Measurements from ENCODE around the gene SPAG6. TPM values are rescaled to one million over a fixed set of nuclear protein-coding genes. Genes with fewer than 3 reads are reported as not detected.

The SPAG6 gene
- total and polyA plus RNA-seq, 4 donors = 0.23 TPM; not detected in 3

DNA sequence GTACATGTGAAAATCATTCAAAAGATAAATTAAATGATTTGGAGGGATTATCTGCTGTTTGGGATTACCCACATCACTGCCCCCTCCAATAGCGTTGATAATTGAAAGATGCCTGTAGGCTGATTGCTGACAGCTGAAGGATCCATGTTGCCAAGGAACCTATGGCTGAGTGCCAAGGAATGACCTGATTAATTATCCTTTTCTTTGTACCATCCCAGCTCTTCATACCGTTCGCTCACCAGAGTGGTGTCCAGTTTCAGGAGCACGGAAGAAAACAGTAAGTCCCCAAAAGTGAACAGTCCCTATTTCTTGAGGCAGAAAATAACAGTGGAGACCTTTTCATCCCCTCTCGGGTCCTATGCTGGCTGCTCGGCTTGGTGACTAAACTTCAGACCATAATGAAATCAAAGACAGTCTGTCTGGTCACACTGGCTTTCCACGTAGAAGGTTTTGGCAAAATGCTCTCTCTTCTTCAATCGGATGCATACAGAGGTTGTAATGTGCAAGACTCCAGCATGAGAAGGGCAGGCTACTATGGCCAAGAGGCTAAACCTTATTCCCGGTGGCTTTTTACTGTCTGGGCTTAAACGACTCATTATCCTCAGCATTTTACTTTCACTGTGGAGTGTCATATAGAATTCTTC is 108.8 kb downstream of the SPAG6 start:
- H3K4me3 ChIP-seq (ENCODE audit: low read depth in 1 of 3, low read length in 3 of 3) = no peak overlapping the region
- WGBS = 88% methylated on average over 10 of the region's 10 CpGs

DNA sequence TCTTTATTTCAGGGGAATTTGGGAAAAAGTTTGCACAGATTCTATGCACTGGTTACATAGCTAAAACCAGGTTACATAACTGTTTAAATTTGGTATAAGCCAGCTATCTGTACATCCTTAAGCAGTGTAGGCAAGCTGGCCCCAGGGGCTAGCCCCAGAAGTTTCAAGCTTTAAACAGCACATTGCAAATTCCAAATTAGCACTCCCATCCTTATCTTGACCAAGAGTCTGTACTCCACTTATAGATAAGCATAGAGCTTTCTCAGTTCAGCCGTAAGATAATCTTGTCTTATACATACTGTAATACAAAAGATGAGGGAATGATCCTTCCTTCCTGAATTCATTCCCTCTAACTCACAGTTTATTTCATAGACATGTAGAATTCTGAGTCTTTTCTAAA is 109.3 kb downstream of the SPAG6 start:
- Histone ChIP-seq H3K4me3 (ENCODE audit: low read depth in 1 of 3, low read length in 3 of 3) (no peak overlapping the region), H3K9ac (ENCODE audit: low read depth in 1 of 2, low read length in 2 of 2) (no peak overlapping the region), H3K27me3 (ENCODE audit: control insufficient read depth in 4 of 4, insufficient read depth in 4 of 4, low read length in 3 of 4) (no peaks in the 10 kb centered on the region), H3K4me1 (ENCODE audit: control insufficient read depth in 4 of 4, insufficient read depth in 4 of 4, low read length in 3 of 4) (no peaks in the 10 kb centered on the region), H3K36me3 (ENCODE audit: control insufficient read depth in 4 of 4, insufficient read depth in 3 of 4, low read depth in 1 of 4, low read length in 3 of 4) (no peaks in the 10 kb centered on the region), H3K27ac (ENCODE audit: low read depth in 1 of 2, low read length in 2 of 2) (no peak overlapping the region), H3K9me3 (ENCODE audit: control insufficient read depth in 4 of 4, low read length in 3 of 4) (no peaks in the 10 kb centered on the region)
- no peak for DNase-seq (ENCODE audit: low spot score)
- WGBS = 88% methylated on average over 1 of the region's 1 CpG
- TF ChIP-seq, protein P1, sequence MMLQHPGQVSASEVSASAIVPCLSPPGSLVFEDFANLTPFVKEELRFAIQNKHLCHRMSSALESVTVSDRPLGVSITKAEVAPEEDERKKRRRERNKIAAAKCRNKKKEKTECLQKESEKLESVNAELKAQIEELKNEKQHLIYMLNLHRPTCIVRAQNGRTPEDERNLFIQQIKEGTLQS (IDR thresholded peaks at IDR 0.05) = no peak
- no peak for TF ChIP-seq SP1 (IDR thresholded peaks at IDR 0.05)
- TF ChIP-seq, protein P2, sequence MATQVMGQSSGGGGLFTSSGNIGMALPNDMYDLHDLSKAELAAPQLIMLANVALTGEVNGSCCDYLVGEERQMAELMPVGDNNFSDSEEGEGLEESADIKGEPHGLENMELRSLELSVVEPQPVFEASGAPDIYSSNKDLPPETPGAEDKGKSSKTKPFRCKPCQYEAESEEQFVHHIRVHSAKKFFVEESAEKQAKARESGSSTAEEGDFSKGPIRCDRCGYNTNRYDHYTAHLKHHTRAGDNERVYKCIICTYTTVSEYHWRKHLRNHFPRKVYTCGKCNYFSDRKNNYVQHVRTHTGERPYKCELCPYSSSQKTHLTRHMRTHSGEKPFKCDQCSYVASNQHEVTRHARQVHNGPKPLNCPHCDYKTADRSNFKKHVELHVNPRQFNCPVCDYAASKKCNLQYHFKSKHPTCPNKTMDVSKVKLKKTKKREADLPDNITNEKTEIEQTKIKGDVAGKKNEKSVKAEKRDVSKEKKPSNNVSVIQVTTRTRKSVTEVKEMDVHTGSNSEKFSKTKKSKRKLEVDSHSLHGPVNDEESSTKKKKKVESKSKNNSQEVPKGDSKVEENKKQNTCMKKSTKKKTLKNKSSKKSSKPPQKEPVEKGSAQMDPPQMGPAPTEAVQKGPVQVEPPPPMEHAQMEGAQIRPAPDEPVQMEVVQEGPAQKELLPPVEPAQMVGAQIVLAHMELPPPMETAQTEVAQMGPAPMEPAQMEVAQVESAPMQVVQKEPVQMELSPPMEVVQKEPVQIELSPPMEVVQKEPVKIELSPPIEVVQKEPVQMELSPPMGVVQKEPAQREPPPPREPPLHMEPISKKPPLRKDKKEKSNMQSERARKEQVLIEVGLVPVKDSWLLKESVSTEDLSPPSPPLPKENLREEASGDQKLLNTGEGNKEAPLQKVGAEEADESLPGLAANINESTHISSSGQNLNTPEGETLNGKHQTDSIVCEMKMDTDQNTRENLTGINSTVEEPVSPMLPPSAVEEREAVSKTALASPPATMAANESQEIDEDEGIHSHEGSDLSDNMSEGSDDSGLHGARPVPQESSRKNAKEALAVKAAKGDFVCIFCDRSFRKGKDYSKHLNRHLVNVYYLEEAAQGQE (IDR thresholded peaks at IDR 0.05) = no peak
- TF ChIP-seq, protein P3, sequence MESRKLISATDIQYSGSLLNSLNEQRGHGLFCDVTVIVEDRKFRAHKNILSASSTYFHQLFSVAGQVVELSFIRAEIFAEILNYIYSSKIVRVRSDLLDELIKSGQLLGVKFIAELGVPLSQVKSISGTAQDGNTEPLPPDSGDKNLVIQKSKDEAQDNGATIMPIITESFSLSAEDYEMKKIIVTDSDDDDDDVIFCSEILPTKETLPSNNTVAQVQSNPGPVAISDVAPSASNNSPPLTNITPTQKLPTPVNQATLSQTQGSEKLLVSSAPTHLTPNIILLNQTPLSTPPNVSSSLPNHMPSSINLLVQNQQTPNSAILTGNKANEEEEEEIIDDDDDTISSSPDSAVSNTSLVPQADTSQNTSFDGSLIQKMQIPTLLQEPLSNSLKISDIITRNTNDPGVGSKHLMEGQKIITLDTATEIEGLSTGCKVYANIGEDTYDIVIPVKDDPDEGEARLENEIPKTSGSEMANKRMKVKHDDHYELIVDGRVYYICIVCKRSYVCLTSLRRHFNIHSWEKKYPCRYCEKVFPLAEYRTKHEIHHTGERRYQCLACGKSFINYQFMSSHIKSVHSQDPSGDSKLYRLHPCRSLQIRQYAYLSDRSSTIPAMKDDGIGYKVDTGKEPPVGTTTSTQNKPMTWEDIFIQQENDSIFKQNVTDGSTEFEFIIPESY (IDR thresholded peaks at IDR 0.05) = no peak
- no peak for TF ChIP-seq EGR1 (IDR thresholded peaks at IDR 0.05; ENCODE audit: low read depth in 2 of 2)
- TF ChIP-seq, protein P4, sequence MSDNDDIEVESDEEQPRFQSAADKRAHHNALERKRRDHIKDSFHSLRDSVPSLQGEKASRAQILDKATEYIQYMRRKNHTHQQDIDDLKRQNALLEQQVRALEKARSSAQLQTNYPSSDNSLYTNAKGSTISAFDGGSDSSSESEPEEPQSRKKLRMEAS (IDR thresholded peaks at IDR 0.05) = no peak
- no peak for TF ChIP-seq FOXA2 (IDR thresholded peaks at IDR 0.05)
- TF ChIP-seq HNF4A (conservative IDR thresholded peaks at IDR 0.05) = no peak

More for the DNA sequence above, 108.8 kb downstream of the SPAG6 start:
- no peak for DNase-seq (ENCODE audit: low spot score)
- Histone ChIP-seq H3K27me3 (ENCODE audit: control insufficient read depth in 4 of 4, insufficient read depth in 4 of 4, low read length in 3 of 4) (no peaks in the 10 kb centered on the region), H3K9ac (ENCODE audit: low read depth in 1 of 2, low read length in 2 of 2) (no peak overlapping the region), H3K27ac (ENCODE audit: low read depth in 1 of 2, low read length in 2 of 2) (no peak overlapping the region), H3K36me3 (ENCODE audit: control insufficient read depth in 4 of 4, insufficient read depth in 3 of 4, low read depth in 1 of 4, low read length in 3 of 4) (no peaks in the 10 kb centered on the region), H3K9me3 (ENCODE audit: control insufficient read depth in 4 of 4, low read length in 3 of 4) (no peaks in the 10 kb centered on the region), H3K4me1 (ENCODE audit: control insufficient read depth in 4 of 4, insufficient read depth in 4 of 4, low read length in 3 of 4) (no peaks in the 10 kb centered on the region)
- no peak for TF ChIP-seq EGR1 (IDR thresholded peaks at IDR 0.05; ENCODE audit: low read depth in 2 of 2)
- TF ChIP-seq, protein P3 (IDR thresholded peaks at IDR 0.05) = no peak
- no peak for TF ChIP-seq HNF4A (conservative IDR thresholded peaks at IDR 0.05)
- TF ChIP-seq FOXA2 (IDR thresholded peaks at IDR 0.05) = no peak
- no peak for TF ChIP-seq FOXA1 (IDR thresholded peaks at IDR 0.05)
- TF ChIP-seq NR2F2 (IDR thresholded peaks at IDR 0.05) = no peak
- no peak for TF ChIP-seq TAF1 (conservative IDR thresholded peaks at IDR 0.05)
- no peak for TF ChIP-seq SP1 (IDR thresholded peaks at IDR 0.05)
- no peak for TF ChIP-seq JUND (IDR thresholded peaks at IDR 0.05)
- TF ChIP-seq, protein P5, sequence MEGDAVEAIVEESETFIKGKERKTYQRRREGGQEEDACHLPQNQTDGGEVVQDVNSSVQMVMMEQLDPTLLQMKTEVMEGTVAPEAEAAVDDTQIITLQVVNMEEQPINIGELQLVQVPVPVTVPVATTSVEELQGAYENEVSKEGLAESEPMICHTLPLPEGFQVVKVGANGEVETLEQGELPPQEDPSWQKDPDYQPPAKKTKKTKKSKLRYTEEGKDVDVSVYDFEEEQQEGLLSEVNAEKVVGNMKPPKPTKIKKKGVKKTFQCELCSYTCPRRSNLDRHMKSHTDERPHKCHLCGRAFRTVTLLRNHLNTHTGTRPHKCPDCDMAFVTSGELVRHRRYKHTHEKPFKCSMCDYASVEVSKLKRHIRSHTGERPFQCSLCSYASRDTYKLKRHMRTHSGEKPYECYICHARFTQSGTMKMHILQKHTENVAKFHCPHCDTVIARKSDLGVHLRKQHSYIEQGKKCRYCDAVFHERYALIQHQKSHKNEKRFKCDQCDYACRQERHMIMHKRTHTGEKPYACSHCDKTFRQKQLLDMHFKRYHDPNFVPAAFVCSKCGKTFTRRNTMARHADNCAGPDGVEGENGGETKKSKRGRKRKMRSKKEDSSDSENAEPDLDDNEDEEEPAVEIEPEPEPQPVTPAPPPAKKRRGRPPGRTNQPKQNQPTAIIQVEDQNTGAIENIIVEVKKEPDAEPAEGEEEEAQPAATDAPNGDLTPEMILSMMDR (IDR thresholded peaks at IDR 0.05; ENCODE audit: low read depth, low read length, missing input control) = no peak
- TF ChIP-seq YY1 (IDR thresholded peaks at IDR 0.05) = no peak
- TF ChIP-seq, protein P2 (IDR thresholded peaks at IDR 0.05) = no peak

Data from liver (tissue), 9 donors.